CD4-positive, alpha-beta T cell treated with Interleukin-17A for 1 hour (primary cell): ENCODE measurements around the gene NOL6.
"Not testable (repeated sequence)": the region's sequence is repeated elsewhere in the genome, so short reads cannot be mapped to it uniquely, and the experiment has no call there.

Experiments used
- DNase-seq: peaks from one replicate; pipeline ENCODE4 v3.0.0-alpha.2; 2020

The NOL6 gene

DNA sequence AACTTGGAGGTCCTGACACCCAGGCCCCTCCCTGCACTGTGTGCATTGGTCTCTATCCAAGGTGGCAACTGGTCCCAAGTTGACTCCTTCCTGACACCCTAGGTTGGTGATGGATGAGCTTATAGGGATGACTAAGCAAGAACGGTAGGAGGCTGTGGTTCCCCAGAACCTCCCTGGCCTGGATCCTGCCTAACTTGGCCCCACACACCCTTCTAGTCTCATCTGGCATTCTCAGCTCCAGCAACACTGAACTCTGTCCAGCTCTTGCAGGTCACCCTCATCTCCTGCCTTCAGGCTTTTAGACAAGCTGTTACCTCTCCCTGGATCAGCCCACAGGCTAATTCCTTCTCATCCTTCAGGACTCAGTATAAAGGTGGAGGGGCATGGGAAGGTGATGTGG lies 42.8 kb downstream of the NOL6 start:
- DNase-seq, result no peak

DNA sequence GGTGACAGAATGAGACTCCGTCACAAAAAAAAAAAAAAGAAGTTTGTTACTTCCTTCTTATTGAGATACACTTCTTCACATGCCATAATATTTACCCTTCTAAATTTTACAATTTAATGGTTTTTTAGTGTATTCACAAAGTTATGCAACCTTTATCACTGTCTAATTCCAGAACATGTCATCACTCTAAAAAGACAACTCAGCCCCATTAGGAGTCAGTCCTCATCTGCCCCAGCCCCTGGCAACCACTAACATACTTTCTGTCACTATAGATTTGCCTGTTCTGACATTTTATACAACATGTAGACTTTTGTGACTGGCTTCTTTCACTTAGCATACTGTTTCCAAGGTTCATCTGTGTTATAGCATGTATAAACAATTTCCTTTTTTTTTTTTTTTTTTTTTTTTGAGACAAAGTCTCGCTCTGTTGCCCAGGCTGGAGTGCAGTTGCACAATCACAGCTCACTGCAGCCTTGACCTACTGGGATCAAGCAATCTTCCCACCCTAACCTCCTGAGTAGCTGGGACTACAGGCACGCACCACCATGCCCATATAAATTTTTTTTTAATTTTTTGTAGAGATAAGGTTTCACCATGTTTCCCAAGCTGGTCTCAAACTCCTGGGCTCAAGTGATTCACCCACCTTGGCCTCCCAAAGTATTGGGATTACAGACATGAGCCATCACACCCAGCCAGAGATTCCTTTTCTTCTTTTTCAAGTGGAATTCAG lies 44.3 kb downstream of the NOL6 start:
- DNase-seq, result no peak

DNA sequence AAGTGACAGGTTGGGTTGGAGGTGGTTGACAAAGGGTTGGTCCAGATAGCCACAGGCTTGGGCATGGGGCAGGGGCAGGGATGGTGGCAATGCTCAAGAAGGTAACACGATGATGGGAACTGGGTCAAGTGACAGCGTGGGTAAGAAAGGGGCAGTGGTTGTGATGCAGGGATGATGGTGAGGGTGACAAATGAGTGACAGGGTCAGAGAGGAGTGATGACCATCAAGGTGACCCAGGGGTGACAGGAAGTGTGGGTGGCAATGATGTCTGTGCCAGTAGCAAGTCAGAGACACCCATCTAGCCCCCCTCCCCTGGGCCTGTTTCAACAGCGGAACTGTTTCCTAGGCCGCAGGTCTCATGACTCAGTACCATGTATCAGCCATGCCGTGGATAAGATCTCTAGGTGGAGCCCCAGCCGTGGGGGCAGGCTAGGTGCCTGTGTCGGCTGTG lies 46.9 kb downstream of the NOL6 start:
- DNase-seq, result peak; percentile 38

DNA sequence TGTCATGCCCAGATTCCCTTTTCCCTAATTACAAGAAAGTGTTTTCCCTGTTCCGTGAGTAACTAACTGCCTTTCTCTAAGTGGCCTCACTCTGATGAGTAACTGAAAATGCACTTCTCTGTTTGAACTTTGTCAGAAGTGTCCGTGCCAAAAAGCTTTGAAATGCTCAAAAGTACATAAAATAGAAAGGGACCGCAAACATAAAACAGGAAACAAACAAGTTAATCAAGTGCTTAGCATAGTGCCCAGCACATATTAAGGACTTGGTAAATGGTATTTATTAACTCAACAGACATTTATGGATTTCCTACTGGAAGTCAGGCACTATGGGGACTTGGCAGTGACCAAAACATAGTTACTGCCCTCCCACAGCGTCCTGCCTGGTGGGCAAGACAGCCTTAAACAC lies 48.6 kb downstream of the NOL6 start:
- no peak for DNase-seq

DNA sequence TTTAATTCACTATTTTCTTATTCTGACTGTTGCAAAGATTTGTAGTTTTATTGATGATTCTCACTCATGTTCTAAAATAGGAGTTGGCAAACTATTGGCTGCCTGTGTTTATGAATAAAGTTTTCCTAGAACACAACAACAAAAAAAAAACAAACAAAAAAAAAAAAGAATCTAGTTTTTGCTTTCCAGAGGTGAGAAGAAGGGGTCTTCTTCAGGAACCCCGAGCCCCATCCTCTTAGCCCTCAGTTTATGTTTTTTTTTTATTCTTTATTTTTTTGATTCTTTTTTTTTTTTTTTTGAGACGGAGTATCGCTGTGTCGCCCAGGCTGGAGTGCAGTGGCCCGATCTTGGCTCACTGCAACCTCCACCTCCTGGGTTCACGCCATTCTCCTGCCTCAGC lies 49.2 kb downstream of the NOL6 start:
- not testable (repeated sequence) for DNase-seq

DNA sequence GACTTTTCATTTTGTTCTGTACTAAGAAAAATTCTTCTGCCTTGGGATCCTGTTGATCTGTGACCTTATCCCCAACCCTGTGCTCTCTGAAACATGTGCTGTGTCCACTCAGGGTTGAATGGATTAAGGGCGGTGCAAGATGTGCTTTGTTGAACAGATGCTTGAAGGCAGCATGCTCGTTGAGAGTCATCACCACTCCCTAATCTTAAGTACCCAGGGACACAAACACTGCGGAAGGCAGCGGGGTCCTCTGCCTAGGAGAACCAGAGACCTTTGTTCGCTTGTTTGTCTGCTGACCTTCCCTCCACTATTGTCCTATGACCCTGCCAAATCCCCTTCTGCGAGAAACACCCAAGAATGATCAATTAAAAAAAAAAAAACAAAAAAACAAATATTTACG lies 49.7 kb downstream of the NOL6 start:
- DNase-seq, result not testable (repeated sequence)

DNA sequence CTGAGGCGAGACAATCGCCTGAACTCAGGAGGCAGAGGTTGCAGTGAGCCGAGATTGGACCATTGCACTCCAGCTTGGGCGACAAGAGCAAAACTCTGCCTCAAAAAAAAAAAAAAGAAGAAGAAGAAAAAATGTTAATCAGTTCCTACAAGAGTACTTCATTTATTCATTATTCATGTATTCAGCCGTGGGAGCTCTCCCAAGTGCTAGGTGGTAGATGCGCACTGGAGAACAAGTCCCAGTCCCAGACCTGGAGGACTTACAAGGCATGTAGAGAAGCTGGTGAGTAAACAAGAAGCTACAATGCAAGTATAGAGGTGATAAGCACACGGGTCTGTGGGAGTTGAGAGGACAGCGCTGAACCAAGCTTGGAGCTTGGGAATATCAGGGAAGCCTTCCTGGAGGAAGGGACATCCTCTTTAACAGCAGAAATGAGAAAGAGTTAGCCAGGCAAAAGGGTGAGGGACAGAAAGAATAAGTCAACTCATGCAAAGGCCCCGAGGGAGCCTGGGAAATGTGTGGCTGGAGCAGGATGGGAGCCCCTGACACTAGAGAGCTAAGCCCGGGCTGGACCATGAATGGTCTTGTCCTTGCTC lies 53.9 kb downstream of the NOL6 start:
- DNase-seq, result no peak

DNA sequence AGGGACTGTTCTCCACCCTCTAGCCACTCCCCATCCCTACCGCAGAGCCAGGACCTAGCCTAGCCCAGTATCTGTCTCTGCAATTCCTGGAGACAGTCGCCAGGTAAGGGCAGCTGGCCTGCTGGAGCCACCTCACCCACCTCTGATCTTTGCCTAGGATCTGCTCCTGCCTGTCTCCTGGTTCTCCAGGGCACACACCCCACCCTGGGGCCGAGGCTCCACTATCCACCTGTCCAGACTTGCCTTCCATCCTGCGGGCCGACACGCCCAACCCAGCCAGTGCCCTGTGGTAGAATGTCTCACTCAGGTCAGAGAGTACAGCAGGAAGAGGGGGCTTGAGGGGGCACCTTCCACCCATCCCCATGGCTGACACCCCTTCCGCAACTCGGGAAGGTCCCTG lies 55.6 kb downstream of the NOL6 start:
- no peak for DNase-seq

DNA sequence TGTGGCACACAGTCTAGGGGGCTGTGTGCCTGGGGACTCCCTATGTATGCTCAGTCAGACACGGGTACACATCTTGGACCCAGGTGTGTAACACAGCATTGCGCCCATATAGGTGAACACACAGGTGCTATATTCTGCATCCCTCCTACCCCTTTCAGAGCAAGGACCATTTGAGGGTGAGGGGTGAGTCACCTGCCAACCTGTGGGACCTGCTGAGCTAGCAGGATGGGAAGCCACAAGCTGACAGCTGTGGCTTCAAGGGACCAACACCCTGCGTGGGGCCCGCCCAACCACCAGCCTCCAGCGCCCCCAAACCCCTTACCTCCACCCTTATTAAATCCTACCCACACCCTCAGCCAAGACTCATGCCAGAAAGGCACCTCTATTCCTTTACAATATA lies 56.7 kb downstream of the NOL6 start:
- peak; percentile 49 for DNase-seq

DNA sequence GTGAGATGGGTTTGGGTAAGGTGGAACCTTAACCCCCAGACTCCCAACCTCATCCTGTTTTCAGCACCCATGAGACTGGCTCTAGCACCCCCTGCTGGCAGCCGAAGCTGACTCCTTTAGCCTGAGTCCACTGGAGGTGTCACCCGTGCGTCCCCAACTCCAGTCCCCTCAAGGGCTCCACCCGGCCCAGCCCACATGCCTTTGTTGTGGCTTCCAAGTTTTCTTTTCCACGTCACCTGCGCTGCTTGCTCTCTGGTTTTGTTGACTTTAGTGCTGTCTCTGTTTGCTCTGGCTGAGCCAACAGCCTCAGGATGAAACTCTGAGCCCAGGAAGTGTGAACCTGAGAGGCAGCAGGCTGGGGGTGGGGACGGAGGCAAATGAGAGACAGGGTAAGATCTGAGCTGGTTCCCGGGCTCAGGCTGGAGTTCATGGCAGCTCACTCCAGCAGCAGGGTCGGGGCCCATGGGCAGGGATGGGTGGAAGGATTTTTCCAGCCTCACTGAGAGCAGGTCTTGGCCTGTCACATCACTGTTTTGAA lies 58.2 kb downstream of the NOL6 start:
- peak; percentile 93 for DNase-seq

DNA sequence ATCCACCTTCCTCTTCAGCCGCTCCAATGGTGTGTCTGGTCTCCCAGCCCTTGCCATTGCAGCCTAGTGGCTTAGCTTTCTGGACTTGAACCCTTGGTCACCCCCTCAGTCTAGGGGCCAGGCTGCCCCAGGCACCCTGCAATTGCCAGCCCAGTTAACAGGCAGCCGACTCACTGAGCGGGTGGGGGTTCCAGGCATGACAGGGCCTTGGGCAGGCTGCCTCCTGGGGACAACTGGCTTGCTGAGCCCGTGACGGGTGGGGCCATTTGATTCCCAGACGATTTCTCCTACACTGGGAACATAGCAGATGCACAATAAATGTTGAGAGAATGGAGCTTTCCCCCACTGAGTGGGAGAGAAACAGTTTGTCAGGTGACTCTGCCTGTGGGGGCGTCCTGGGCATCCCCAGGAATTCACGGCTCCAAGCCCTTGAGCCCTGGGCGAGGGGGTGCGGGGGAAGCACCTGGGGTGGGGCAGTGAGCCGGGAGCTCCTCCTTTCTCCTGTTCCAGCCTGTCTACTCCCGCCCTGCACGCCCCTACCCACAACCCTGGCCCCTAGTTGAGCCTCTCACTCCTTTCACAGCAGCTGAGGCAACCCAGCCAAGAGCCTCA lies 58.7 kb downstream of the NOL6 start:
- no peak for DNase-seq

DNA sequence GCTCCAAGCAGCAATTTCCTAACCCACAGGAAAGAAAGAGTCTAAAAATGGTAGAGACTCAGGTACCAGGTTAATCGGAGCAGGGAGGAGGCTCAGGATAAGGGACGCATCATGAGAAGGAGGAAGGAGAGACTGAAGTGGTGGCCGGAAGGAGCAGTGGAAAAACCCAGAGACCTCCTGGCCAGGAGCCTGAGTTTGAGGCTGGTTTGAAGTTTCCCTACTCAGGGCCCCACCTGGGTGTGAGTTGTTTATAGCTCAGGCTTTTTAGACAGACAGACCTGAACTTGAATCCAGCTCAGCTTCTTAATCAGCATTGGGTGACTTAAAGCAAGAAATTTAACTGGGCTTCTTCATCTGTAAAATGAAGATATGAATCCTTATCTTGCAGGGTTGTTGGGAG lies 59.5 kb downstream of the NOL6 start:
- peak; percentile 20 for DNase-seq
